OCI-LY7 (cell line): ENCODE data around the gene ZIC2. TPM values are rescaled to one million over a fixed set of nuclear protein-coding genes. Genes with fewer than 3 reads are reported as not detected.

Experiments used
- BruUV-seq: library from RNA; stranded (reverse); fragments of 400-500 nt; replicated peaks from 2 replicates; lab custom pipeline; 2021; lab: Mats Ljungman, UMichigan
- CTCF ChIA-PET: fragments of 300-600 bp; sonication (Branson Sonifier 250); formaldehyde crosslinking; loops from one replicate; lab custom pipeline; 2022; ENCODE audit warnings: antibody characterized with exemption; ENCODE audit not compliant: unreplicated experiment; lab: Charles Lee
- POLR2A ChIA-PET: fragments of 300-600 bp; sonication (Branson Sonifier 250); formaldehyde crosslinking; loops from one replicate; lab custom pipeline; 2022; ENCODE audit warnings: antibody characterized with exemption; lab: Charles Lee
- DNase-seq: peaks from one replicate; pipeline ENCODE4 v3.0.0-alpha.2; 2015; ENCODE audit warnings: low spot score
- H2AFZ ChIP-seq: fragments of 200-600 bp; sonication (generic), shearing (Covaris generic); 2 replicates; pipeline ENCODE4 v1.6.1; 2014; ENCODE audit warnings: mild to moderate bottlenecking, antibody characterized with exemption, low read length, moderate library complexity
- H3K27ac ChIP-seq: fragments of 200-600 bp; sonication (generic); 2 replicates; pipeline ENCODE4 v1.5.1; 2014; ENCODE audit warnings: mixed run types, low read depth, mild to moderate bottlenecking, moderate library complexity, low read length, inconsistent platforms; ENCODE audit not compliant: poor library complexity, severe bottlenecking
- H3K36me3 ChIP-seq: fragments of 200-600 bp; sonication (generic); 2 replicates; pipeline ENCODE4 v1.6.1; 2014; ENCODE audit warnings: mild to moderate bottlenecking, antibody characterized with exemption, low read length, moderate library complexity, mixed read lengths; ENCODE audit not compliant: insufficient read depth
- H3K4me1 ChIP-seq: fragments of 200-600 bp; sonication (generic); 2 replicates; pipeline ENCODE4 v1.5.1; 2014; ENCODE audit warnings: mild to moderate bottlenecking, low read length; ENCODE audit not compliant: insufficient read depth, poor library complexity, severe bottlenecking
- H3K4me2 ChIP-seq: fragments of 200-600 bp; sonication (generic); 2 replicates; pipeline ENCODE4 v1.6.1; 2014; ENCODE audit warnings: mild to moderate bottlenecking, low read length
- H3K4me3 ChIP-seq: fragments of 200-600 bp; sonication (generic); 2 replicates; pipeline ENCODE4 v1.5.1; 2014; ENCODE audit warnings: mild to moderate bottlenecking, low read depth, low read length; ENCODE audit not compliant: poor library complexity, severe bottlenecking
- H3K79me2 ChIP-seq: fragments of 200-600 bp; sonication (generic); 2 replicates; pipeline ENCODE4 v1.6.1; 2016; ENCODE audit warnings: low read depth, mild to moderate bottlenecking, low read length, moderate library complexity, mixed read lengths; ENCODE audit not compliant: insufficient read depth
- H3K9me2 ChIP-seq: fragments of 200-600 bp; sonication (generic); 2 replicates; pipeline ENCODE4 v1.6.1; 2016; ENCODE audit warnings: mild to moderate bottlenecking, low read length, mixed read lengths; ENCODE audit not compliant: insufficient read depth
- H3K9me3 ChIP-seq: fragments of 200-600 bp; sonication (generic); 2 replicates; pipeline ENCODE4 v1.6.1; 2014; ENCODE audit warnings: mild to moderate bottlenecking, mixed run types, low read length, mixed read lengths
- H4K20me1 ChIP-seq: fragments of 200-600 bp; sonication (generic); 2 replicates; pipeline ENCODE4 v1.6.1; 2014; ENCODE audit warnings: mild to moderate bottlenecking, antibody characterized with exemption, low read length, moderate library complexity, mixed read lengths; ENCODE audit not compliant: insufficient read depth
- CTCF ChIP-seq: fragments of 200-600 bp; sonication (generic); conservative IDR thresholded peaks from 2 replicates; pipeline ENCODE4 v1.5.1; 2014; ENCODE audit warnings: mild to moderate bottlenecking, antibody characterized with exemption, low read length, moderate library complexity, mixed read lengths
- EZH2phosphoT487 ChIP-seq: fragments of 200-600 bp; sonication (generic); IDR thresholded peaks from 2 replicates; pipeline ENCODE4 v1.6.1; 2018; ENCODE audit warnings: low read depth, borderline replicate concordance, mild to moderate bottlenecking, mixed run types, antibody characterized with exemption, low read length, moderate library complexity, mixed read lengths
- intact Hi-C: fragments of 100-400 bp; cut with micrococcal nuclease; formaldehyde crosslinking; loops from one replicate; pipeline ENCODE4 v1.10.0; 2022; ENCODE audit not compliant: unreplicated experiment
- total RNA-seq, 2 experiments: library from RNA; depleted of rRNA in 1 of 2; stranded (reverse); fragments of >200 nt in 1 of 2; shearing (Covaris generic) in 1 of 2; gene quantifications; 2 replicates each; pipeline ENCODE4 v1.2.3, GENCODE V29; 2014 to 2022

Gene ZIC2
- total RNA-seq, 2 experiments from 2014 or later, result not detected

- no peaks in the 10 kb centered on the region for H3K79me2 ChIP-seq
- no peak for DNase-seq
- no TSS peak for BruUV-seq
- no peaks in the 10 kb centered on the region for H3K4me1 ChIP-seq
- H3K4me3 ChIP-seq, result no peak overlapping the region
- H4K20me1 ChIP-seq, result no peaks in the 10 kb centered on the region
- no peaks in the 10 kb centered on the region for H3K9me3 ChIP-seq
- H3K36me3 ChIP-seq, result no peaks in the 10 kb centered on the region
- intact Hi-C loops, result no loop called here
- POLR2A ChIA-PET, result interaction anchor here (0.7 kb wide), 1 partner anchor 296 kb away, joined by 4 read pairs; no protein-coding TSS in a partner anchor
- H2AFZ ChIP-seq, result no peak overlapping the region
- no peak for TF ChIP-seq EZH2phosphoT487
- TF ChIP-seq CTCF, result no peak
- CTCF ChIA-PET, result no interaction called here
- no peaks in the 10 kb centered on the region for H3K9me2 ChIP-seq
- no peak overlapping the region for H3K27ac ChIP-seq
- H3K4me2 ChIP-seq, result no peak overlapping the region
Observed at GRCh38 chr13:99985886-99986527, 4.4 kb downstream of the ZIC2 start.

GRCh38 chr13:99986741-99987140 is 5.2 kb downstream of the ZIC2 start:
- ChIA-PET POLR2A (interaction anchor here (0.7 kb wide), 1 partner anchor 64 kb away, joined by 7 read pairs; no protein-coding TSS in a partner anchor), CTCF (no interaction called here)
- H3K9me3 ChIP-seq, result no peaks in the 10 kb centered on the region
- no peaks in the 10 kb centered on the region for H3K9me2 ChIP-seq
- no peak overlapping the region for H3K4me3 ChIP-seq
- no peak for TF ChIP-seq CTCF
- BruUV-seq, result no TSS peak
- H3K27ac ChIP-seq, result no peak overlapping the region
- no peak overlapping the region for H3K4me2 ChIP-seq
- no peak for DNase-seq
- no peaks in the 10 kb centered on the region for H3K36me3 ChIP-seq
- no peaks in the 10 kb centered on the region for H3K79me2 ChIP-seq
- intact Hi-C loops, result no loop called here
- no peaks in the 10 kb centered on the region for H4K20me1 ChIP-seq
- H3K4me1 ChIP-seq, result no peaks in the 10 kb centered on the region
- H2AFZ ChIP-seq, result no peak overlapping the region

- Histone ChIP-seq H3K4me1 (no peaks in the 10 kb centered on the region), H3K9me3 (no peaks in the 10 kb centered on the region), H3K4me2 (no peak overlapping the region), H2AFZ (no peak overlapping the region), H3K9me2 (no peaks in the 10 kb centered on the region), H3K4me3 (no peak overlapping the region), H4K20me1 (no peaks in the 10 kb centered on the region), H3K27ac (no peak overlapping the region), H3K36me3 (no peaks in the 10 kb centered on the region), H3K79me2 (no peaks in the 10 kb centered on the region)
- intact Hi-C loops, result no loop called here
- TF ChIP-seq EZH2phosphoT487 (no peak), CTCF (no peak)
- ChIA-PET POLR2A (interaction anchor here (0.7 kb wide), 1 partner anchor 63 kb away, joined by 7 read pairs; no protein-coding TSS in a partner anchor), CTCF (no interaction called here)
- no TSS peak for BruUV-seq
- no peak for DNase-seq
Observed at GRCh38 chr13:99987154-99988019, 5.8 kb downstream of the ZIC2 start.
